HG03103 (cell line): ENCODE measurements around the gene MRPL51.
"Not testable (repeated sequence)": the region's sequence is repeated elsewhere in the genome, so short reads cannot be mapped to it uniquely, and the experiment has no call there.

ENCODE experiments used
- ATAC-seq: cut with Tn5 transposase; IDR thresholded peaks from one replicate; pipeline ENCODE4 v1.9.1; 2021; ENCODE audit warnings: low read depth; ENCODE audit not compliant: unreplicated experiment

MRPL51 gene

GRCh38 chr12:6492838-6493496 lies at the start of gene MRPL51:
MRPL51 (minus strand) TSS chr12:6493262; CDS start chr12:6493136, 126 bp downstream.
- peak; percentile 50 for ATAC-seq

GRCh38 chr12:6542209-6543009 lies 49.3 kb upstream of the MRPL51 start:
- no peak for ATAC-seq

- ATAC-seq = no peak
These were observed 48.5 kb upstream of the MRPL51 start for GRCh38 chr12:6541371-6542165.

- no peak for ATAC-seq
These were observed 47.3 kb upstream of the MRPL51 start for GRCh38 chr12:6540181-6540877.

- ATAC-seq = no peak
These were observed 46.7 kb upstream of the MRPL51 start for GRCh38 chr12:6539707-6540134.

GRCh38 chr12:6539314-6539682 lies 46.2 kb upstream of the MRPL51 start:
- no peak for ATAC-seq

GRCh38 chr12:6538420-6539313 lies 45.6 kb upstream of the MRPL51 start:
- no peak for ATAC-seq

- not testable (repeated sequence) for ATAC-seq
These were observed 44.7 kb upstream of the MRPL51 start for GRCh38 chr12:6537580-6538419.

GRCh38 chr12:6536894-6537579 lies 44.0 kb upstream of the MRPL51 start:
- ATAC-seq = no peak

GRCh38 chr12:6535960-6536847 lies 43.1 kb upstream of the MRPL51 start:
- ATAC-seq = no peak

- no peak for ATAC-seq
These were observed 42.6 kb upstream of the MRPL51 start for GRCh38 chr12:6535697-6535946.

- no peak for ATAC-seq
These were observed 42.1 kb upstream of the MRPL51 start for GRCh38 chr12:6534945-6535696.

GRCh38 chr12:6534695-6534944 lies 41.6 kb upstream of the MRPL51 start:
- no peak for ATAC-seq

GRCh38 chr12:6533923-6534694 lies 41.0 kb upstream of the MRPL51 start, which contains the start of gene GAPDH:
GAPDH (plus strand) TSS chr12:6534517; CDS start chr12:6534833, 316 bp downstream.
- peak; percentile 41 for ATAC-seq

- peak; percentile 1 for ATAC-seq
These were observed 40.5 kb upstream of the MRPL51 start for GRCh38 chr12:6533653-6533922.

GRCh38 chr12:6532927-6533652 lies 40.0 kb upstream of the MRPL51 start:
- ATAC-seq = peak; percentile 8
